GM19035 (cell line): ENCODE data around the gene LSM5.
"Not testable (repeated sequence)": the region's sequence is repeated elsewhere in the genome, so short reads cannot be mapped to it uniquely, and the experiment has no call there.

Source experiments
- ATAC-seq: cut with Tn5 transposase; IDR thresholded peaks from one replicate; pipeline ENCODE4 v1.9.1; 2021; ENCODE audit not compliant: unreplicated experiment

Gene LSM5

DNA sequence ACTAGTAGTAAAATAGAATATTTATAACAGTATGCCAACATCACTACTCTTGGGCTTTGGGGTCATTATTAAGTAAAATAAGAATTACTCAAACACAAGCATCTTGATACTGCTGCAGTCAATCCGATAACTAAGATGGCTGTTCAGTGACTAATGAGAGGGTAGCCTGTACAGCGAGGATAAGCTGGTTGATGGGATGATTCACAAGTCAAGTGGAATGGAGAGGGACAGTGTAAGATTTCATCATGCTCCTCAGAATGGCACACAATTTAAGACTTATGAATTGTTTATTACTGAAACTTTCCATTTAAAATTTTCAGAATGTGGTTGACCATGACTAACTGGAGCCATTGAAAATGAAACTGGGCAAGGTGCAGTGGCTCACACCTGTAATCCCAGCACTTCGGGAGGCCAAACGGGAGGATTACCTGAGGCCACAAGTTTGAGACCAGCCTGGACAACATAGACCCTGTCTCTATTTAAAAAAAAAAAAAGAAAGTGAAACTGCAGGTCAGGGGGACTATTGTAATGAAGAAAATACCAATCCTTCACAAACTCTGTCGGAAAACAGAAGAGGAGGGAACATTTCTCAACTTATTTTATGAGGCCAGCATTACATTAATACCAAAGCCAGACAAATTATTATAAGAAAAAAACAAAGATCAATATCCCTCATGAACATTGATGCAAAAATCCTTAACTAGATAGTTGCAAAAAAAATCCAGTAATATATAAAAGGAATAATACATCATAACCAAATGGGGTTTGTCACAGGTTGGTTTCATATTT lies 16.3 kb upstream of the LSM5 start:
- ATAC-seq, result no peak

DNA sequence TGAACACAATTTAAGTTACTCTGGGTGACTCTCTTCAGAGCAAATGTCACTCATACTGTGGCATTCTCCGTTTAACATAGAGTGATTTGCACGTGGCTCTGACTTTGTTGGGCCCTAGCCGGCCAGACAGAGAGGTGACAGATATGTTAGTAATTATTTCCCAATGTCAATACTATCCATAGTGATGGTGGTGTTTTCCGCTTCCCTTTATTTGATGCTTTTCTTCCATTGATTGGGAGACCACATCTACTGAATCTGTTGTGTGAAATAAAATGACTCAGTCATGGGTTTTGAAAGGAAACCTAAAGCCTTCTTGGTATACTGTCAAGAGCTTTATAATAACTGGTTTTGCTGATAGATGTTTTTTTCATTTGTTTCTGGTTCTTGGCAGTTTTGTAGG lies 12.5 kb upstream of the LSM5 start:
- ATAC-seq, result no peak

DNA sequence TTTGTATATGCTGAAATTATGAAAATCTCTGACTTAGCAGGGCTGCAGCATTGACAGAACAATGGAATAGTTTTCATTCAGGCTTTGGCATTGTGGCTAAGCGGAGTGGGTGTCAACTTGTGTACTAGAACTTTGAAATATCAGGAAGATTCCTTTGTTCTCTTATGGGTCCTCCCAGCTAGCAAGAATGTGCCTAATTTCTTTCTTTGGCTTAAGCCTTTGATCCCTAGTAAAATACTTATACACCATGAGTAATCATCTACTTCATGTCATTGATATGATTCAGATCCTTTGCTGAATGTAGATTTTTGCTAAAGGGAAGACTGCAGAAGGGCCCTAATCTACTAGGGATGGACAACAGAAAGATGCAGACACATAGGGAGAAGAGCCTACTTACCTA lies 11.3 kb upstream of the LSM5 start:
- no peak for ATAC-seq

DNA sequence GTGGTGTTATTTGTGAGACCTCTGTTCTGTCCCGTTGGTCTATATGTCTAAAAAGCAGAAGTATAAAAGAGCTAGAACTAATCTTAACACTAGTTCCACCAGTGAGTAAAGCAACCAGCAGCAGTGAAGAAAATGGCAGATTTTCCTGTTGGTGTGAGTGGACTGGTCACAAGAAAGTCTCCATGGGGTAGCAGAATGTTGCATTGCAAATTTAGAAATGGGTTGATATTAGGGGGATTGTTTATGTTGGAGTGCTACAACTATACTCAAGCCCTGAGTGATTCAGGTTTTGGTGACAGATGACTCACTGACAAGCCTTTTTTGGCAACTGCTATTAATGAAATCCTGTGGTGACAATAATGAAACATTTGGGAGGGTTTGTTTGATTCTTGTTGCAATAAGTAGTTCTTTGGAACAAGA lies 10.8 kb upstream of the LSM5 start:
- peak; percentile 62 for ATAC-seq

DNA sequence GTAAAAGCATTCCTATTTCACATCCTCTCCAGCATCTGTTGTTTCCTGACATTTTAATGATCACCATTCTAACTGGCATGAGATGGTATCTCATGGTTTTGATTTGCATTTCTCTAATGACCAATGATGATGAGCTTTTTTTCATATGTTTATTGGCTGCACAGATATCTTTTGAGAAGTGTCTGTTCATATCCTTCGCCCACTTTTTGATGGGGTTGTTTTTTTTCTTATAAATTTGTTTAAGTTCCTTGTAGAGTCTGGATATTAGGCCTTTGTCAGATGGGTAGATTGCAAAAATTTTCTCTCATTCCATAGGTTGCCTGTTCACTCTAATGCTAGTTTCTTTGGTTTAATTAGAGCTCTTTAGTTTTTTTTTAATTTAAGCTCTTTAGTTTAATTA lies 10.0 kb upstream of the LSM5 start:
- ATAC-seq, result not testable (repeated sequence)

DNA sequence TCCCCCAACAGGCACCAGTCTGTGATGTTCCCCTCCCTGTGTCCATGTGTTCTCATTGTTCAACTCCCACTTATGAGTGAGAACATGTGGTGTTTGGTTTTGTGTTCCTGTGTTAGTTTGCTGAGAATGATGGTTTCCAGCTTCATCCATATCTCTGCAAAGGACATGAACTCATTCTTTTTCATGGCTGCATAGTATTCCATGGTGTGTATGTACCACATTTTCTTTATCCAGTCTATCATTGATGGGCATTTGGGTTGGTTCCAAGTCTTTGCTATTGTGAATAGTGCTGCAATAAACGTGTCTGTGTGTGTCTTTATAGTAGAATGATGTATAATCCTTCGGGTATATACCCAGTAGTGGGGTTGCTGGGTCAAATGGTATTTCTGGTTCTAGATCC lies 9.6 kb upstream of the LSM5 start:
- ATAC-seq, result not testable (repeated sequence)

DNA sequence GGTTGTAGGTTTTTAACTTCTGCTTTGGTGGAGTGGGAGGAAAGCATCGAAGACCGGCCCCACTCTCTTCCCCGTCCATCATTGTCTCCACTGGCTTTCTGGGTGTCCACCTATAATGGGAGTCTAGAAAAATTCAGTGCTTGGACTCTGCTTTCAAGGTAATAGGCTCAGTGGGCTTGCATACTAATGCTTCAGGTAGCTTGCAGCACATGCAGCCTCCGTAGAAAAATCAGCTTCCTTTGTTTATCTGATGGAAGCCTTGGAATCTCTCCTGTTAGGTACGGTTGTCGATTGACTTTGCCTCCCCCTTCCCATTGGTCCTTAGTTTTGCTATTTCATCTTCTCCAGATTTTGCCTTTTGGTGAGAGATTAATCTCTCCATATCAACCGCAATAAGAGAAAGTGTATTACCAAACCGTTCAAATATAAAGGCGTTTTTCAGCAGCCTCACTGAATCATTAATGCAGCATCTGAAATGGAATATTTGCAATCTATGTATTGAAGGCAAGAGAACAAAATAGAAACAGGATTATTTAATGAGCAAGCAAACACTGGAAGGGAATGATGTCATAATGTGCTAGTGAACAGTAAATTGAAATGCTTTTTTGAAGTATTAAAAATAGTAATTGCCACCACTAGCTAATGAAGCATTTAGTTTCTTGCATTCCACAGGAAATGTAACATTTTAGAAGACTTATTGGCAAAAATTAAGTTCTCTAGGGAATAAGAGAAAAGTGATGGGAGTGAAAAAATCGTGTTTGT lies 6.1 kb upstream of the LSM5 start:
- ATAC-seq, result no peak

DNA sequence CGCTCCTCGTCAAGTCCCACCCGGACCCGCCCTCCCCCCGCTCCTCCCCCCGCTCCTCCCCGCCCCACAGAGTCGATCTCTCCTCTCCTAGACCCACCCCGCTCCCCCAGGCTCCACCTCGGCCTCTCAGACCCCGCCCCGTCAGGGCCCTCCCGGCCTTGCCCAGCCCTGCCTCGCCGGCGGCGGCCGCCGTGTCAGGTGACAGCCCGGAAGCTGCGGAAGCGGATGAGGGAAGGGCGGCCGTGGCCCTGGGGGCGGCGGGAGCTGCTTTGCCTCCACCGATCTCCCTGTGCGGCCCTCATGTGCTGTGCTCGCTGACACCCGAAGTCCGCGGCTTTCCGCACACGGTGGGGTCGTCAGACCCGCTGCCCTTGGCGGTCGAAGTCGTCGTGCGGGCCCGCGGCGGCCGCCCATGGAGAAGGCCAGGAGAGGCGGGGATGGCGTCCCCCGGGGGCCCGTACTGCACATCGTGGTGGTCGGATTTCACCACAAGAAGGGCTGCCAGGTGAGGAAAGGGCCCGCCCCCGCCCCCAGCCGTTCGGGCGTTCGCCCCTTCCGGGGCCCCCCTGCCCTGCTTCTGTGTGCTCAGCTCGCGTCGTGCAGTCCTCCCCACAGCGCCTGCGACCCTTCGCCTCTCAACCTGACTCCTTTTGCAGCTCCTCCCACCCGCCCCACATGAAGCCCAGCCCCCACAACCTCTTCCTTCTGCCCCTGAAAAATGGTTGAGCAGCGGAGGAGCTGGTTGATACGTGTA lies 5.3 kb upstream of the LSM5 start, which contains the start of gene AVL9:
TSS of gene AVL9 (plus strand) at position 192 of the 754 bp plus-strand sequence. CDS start at position 413, 221 bp downstream.
- ATAC-seq, result peak; percentile 95

DNA sequence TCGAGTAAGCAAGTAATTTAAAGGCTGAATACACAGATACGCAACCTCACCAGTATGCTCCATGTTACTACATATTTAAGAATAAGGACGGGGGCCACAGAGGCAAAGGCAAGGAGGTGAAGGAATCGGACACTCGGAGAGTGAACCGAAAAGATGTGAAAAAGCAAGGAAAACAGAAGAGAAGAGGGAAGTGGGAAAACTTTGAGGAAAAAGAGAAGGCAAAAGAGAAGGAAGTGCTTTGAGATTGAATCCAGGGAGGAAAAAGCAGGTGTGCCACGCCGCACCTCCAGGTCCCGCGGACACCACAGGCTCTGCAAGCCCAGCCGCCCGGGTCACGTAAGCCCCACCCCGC lies 4.7 kb upstream of the LSM5 start:
- peak; percentile 15 for ATAC-seq

DNA sequence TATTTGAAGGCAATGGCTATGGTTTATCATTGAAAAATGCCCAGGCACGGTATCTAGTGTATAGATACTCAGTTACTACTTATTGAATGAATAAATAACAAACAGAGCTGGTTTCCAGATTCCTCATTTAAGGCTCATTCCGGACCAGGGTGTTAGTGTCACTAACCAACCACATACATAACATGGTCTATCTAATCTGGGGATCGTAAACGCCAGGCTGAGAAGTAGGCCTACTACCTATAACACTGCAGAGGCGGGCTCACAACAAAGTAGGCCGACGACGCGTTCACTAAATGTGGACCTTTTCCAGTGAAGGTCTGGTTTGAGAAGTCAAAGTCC lies 423 bp downstream of the LSM5 start:
- ATAC-seq, result no peak

DNA sequence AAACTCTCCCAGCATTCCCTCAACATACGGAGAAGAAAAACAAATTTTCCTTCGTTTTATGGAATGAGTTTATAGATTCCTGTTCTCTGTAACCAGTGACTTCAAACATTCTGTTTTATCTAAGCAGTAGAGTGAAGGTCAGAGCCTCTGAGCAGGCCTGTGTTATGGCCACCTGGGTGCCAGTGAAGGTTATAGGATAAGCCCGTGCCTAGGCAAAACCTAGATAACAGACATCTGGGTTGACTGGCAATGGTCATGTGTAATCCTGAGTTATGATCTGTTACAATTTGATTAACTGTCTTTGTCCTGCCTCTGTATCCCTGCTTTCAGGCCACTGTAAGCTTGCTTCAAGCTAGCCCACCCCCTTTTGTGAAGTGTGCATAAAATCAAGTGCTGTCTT lies 8.3 kb downstream of the LSM5 start:
- no peak for ATAC-seq

DNA sequence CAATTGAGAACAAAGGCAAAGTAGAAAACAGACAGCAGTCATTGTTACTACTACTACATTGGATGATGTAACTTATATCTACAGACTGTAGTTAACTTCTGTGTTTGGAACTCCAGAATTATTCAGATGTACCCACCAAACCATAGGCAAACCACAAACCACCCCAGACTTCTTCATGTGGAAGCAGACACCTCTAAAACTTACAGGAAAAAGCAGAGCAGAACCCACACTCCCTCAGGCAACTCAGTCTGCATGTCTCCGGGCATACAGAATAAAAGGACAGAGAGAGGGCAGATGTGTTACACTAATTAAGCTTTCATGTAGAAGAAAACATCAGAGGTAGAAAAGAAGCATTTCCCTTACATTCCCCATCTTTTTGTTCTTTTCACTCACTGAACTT lies 9.0 kb downstream of the LSM5 start:
- ATAC-seq, result no peak

DNA sequence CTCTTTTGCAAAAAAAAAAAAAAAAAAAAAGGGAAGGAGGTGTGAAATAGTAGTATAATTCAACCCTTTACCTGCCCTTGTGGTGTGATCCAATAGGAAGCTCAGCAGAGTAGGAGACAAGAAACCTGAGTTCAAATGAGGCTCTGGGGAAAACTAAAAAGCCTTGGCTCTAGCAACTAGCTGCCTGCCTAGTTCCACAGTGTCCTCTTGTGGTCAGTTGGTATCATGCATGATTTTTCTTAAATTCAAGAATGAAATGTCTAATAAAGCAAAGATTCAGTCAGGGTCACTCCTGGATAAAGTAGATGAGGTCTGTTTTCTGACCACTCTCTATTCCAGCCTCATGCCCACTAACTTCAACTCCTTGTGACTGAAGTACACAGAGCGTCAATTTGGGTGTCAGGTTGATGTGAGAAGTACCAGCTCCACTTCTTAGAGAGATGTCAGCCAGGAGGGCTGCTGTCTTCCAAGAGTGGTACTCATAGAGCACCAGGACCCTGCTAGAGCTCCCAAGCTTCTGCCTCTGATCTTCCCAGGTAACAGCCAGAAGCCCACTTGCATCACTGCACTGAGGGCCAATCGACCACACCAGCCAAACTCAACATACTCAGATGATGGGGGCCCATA lies 10.5 kb downstream of the LSM5 start:
- ATAC-seq, result no peak

DNA sequence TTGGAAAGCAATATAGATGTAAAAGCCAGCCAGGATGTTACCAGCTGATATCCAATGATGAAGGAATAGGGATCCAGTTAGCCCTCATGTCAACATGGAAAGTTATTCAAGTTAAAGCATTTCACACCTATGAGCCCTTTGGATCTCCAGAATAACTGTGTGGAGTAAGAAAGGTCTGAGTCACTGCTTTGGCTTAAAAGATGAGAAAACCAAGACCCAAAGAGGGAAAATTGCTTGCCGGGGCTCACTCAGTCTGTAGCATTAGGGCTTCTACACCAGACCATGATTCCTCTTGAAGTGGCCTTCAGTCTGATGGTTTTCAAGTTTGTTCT lies 12.6 kb downstream of the LSM5 start:
- no peak for ATAC-seq

DNA sequence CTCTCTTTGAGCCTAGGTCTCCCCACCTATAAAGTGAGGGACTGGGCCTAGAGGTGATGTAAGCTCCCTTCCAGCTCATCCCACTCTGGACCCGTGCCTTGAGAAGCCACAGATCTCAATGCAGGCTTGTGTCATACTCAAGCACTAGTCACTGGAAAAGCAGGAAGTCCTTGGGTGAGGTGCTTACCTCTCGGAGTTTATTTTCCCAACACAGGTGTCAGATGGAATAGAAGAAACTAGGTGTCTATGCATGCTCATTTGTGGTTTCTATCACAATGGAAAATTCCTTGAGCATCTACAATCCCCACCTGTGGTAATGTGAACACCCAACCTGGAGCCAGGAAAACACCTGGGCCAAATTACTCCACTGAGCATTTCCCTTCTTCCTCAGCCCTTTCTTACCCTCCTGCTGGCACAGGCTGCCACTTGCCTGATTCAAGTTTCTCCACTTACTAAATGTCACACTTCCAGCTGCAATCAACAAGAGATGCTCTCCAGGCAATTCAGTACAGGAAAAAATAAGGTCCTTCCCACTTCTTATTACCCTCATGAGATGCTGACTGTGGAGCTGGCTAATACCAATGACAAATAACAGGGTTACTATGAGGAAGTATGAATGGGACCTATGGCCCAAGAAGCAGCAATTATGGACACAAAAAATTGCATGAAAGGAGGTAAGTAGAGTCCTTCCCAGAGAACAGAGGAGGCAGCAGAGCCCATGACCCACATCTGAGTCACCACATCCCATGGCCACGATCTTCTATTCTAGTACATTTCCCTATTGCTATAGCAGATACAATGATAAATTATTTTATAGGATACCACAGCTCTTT lies 13.1 kb downstream of the LSM5 start:
- no peak for ATAC-seq

DNA sequence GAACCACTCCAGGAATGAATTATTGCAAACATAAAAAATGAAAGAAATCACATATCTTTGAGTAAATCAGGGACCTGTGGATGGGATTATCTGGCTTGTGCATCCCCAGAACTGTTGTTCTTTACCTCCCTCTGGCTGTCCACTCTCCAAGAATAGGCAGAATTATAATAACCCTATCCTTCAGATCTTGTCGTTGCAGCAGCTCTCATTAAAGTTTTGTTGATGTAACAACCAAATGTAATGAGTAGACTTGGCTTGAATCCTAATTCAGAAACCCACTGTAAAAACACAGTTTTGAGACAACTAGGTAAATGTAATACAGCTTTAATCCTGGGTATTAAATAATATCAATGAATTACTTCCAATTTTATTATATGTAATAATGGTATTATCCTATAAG lies 16.2 kb downstream of the LSM5 start:
- no peak for ATAC-seq

DNA sequence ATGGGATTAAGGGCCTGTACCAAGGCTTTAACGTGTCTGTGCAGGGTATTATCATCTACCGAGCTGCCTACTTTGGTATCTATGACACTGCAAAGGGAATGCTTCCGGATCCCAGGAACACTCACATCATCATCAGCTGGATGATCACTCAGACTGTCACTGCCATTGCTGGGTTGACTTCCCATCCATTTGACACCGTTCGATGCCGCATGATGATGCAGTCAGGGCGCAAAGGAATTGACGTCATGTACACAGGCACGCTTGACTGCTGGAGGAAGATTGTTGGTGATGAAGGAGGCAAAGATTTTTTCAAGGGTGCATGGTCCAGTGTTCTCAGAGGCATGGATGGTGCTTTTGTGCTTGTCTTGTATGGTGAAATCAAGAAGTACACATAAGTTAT lies 18.2 kb downstream of the LSM5 start:
- ATAC-seq, result no peak

DNA sequence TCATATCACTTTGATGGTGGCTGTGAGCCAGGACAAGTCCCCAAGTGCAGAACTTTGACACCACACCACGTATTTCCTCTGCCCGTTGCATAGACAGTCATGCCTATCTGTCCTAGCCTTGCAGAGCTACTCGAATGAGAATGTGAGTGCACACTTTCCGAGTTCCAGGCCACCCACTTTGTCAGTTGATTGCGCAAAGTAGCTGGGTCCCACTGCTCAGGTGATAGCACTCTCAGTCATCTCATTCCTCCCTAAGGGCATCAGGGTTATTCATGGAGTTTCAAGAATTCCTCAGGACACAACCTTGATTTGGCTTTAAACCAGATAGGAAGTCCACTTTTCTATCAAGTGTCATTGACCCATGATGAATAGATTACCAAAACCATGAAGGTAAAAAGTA lies 19.3 kb downstream of the LSM5 start:
- no peak for ATAC-seq

DNA sequence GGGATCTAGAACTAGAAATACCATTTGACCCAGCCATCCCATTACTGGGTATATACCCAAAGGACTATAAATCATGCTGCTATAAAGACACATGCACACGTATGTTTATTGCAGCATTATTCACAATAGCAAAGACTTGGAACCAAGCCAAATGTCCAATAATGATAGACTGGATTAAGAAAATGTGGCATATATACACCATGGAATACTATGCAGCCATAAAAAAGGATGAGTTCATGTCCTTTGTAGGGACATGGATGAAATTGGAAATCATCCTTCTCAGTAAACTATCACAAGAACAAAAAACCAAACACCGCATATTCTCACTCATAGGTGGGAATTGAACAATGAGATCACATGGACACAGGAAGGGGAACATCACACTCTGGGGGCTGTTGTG lies 20.2 kb downstream of the LSM5 start:
- ATAC-seq, result not testable (repeated sequence)

DNA sequence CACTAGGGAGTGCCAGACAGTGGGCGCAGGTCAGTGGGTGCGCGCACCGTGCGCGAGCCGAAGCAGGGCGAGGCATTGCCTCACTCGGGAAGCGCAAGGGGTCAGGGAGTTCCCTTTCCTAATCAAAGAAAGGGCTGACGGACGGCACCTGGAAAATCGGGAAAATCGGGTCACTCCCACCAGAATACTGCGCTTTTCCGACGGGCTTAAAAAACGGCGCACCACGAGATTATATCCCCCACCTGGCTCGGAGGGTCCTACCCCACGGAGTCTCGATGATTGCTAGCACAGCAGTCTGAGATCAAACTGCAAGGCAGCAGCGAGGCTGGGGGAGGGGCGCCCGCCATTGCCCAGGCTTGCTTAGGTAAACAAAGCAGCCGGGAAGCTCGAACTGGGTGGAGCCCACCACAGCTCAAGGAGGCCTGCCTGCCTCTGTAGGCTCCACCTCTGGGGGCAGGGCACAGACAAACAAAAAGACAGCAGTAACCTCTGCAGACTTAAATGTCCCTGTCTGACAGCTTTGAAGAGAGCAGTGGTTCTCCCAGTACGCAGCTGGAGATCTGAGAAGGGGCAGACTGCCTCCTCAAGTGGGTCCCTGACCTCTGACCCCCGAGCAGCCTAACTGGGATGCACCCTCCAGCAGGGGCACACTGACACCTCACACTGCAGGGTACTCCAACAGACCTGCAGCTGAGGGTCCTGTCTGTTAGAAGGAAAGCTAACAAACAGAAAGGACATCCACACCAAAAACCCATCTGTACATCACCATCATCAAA lies 25.4 kb downstream of the LSM5 start:
- ATAC-seq, result not testable (repeated sequence)
